Calu3 (cell line): ENCODE data around the gene PLN. TPM values are rescaled to one million over a fixed set of nuclear protein-coding genes. Genes with fewer than 3 reads are reported as not detected.

ENCODE experiments used
- BruUV-seq: library from RNA; stranded (reverse); fragments of 400-500 nt; replicated peaks from 2 replicates; lab custom pipeline; 2021; lab: Mats Ljungman, UMichigan
- CTCF ChIA-PET: fragments of 300-600 bp; sonication (Branson Sonifier 250); formaldehyde crosslinking; loops from one replicate; lab custom pipeline; 2022; ENCODE audit warnings: antibody characterized with exemption; lab: Charles Lee
- DNase-seq: peaks from one replicate; pipeline ENCODE4 v3.0.0; 2022
- H3K27ac Mint-ChIP-seq: one replicate; pipeline ENCODE4 v1.8.0; 2022; ENCODE audit warnings: mixed read lengths; ENCODE audit not compliant: unreplicated experiment
- H3K27me3 Mint-ChIP-seq: one replicate; pipeline ENCODE4 v1.8.0; 2022; ENCODE audit warnings: mixed read lengths; ENCODE audit not compliant: unreplicated experiment
- H3K36me3 Mint-ChIP-seq: one replicate; pipeline ENCODE4 v1.8.0; 2022; ENCODE audit warnings: mild to moderate bottlenecking, moderate library complexity, mixed read lengths; ENCODE audit not compliant: insufficient read depth, unreplicated experiment
- H3K4me1 Mint-ChIP-seq: one replicate; pipeline ENCODE4 v1.8.0; 2022; ENCODE audit warnings: mild to moderate bottlenecking, low read depth, mixed read lengths; ENCODE audit not compliant: unreplicated experiment
- H3K4me3 Mint-ChIP-seq: one replicate; pipeline ENCODE4 v1.8.0; 2022; ENCODE audit warnings: mild to moderate bottlenecking, low read depth, moderate library complexity, mixed read lengths; ENCODE audit not compliant: unreplicated experiment
- H3K9me3 Mint-ChIP-seq: one replicate; pipeline ENCODE4 v1.8.0; 2022; ENCODE audit warnings: low read depth, mixed read lengths; ENCODE audit not compliant: unreplicated experiment
- intact Hi-C: fragments of 100-400 bp; cut with micrococcal nuclease; formaldehyde crosslinking; loops from one replicate; pipeline ENCODE4 v1.10.0; 2022; ENCODE audit not compliant: unreplicated experiment
- total RNA-seq: library from RNA; stranded (reverse); gene quantifications from 2 replicates; pipeline ENCODE4 v1.2.3, GENCODE V29; 2022
- TF ChIP-seq, protein P1 (sequence below): fragments of 200-600 bp; IDR thresholded peaks from one replicate; pipeline ENCODE4 v1.8.0; 2022; ENCODE audit warnings: antibody characterized with exemption; ENCODE audit not compliant: unreplicated experiment

PLN gene
- total RNA-seq, 1 experiment from 2014 or later = not detected

DNA sequence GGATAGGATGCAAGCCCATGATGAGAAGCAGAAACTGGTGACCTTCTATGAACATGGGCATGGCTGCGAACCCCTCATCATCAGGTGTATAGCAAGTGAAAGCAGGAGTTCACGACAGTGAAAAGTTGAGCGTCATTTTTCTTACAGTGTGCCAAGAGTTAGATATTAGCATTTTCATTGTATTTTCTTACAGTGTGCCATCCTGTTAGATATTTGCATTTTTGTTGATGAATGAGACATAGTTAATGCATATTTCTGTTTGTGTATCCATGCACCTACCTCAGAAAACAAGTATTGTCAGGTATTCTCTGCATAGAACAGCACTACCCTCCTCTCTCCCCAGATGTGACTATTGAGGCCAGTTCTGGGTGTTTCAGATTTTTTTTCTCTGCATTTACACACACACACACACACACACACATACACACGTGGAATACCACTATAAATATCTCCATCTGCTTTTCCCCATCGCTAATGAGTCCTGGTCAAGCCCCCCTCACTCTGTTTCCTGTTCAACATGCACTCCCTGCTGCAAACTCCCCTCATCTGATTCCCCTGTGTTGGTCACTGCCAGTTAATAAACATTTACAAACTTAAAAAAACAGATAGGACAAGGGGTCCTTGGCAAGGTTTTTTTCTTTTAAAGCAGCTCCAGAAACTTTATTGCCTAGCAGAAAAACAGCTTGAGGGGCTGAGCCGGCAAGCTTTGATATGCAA lies 41.7 kb downstream of the PLN start:
- Mint-ChIP-seq H3K36me3 (no peaks in the 10 kb centered on the region), H3K27ac (no peak overlapping the region), H3K27me3 (no peaks in the 10 kb centered on the region), H3K4me3 (no peak overlapping the region), H3K4me1 (peaks cover 13% of the 10 kb centered on the region), H3K9me3 (no peaks in the 10 kb centered on the region)
- CTCF ChIA-PET = no interaction called here
- no peak for DNase-seq
- TF ChIP-seq, protein P1, sequence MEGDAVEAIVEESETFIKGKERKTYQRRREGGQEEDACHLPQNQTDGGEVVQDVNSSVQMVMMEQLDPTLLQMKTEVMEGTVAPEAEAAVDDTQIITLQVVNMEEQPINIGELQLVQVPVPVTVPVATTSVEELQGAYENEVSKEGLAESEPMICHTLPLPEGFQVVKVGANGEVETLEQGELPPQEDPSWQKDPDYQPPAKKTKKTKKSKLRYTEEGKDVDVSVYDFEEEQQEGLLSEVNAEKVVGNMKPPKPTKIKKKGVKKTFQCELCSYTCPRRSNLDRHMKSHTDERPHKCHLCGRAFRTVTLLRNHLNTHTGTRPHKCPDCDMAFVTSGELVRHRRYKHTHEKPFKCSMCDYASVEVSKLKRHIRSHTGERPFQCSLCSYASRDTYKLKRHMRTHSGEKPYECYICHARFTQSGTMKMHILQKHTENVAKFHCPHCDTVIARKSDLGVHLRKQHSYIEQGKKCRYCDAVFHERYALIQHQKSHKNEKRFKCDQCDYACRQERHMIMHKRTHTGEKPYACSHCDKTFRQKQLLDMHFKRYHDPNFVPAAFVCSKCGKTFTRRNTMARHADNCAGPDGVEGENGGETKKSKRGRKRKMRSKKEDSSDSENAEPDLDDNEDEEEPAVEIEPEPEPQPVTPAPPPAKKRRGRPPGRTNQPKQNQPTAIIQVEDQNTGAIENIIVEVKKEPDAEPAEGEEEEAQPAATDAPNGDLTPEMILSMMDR = no peak
- intact Hi-C loops = loop anchor here (10.0 kb wide), 1 partner anchor 745 kb away; no protein-coding TSS in a partner anchor
- no TSS peak for BruUV-seq

- CTCF ChIA-PET = interaction anchor here (0.7 kb wide), 1 partner anchor 24 kb away, joined by 5 read pairs; no protein-coding TSS in a partner anchor
- H3K4me1 Mint-ChIP-seq = peaks cover 4% of the 10 kb centered on the region
- intact Hi-C loops = no loop called here
- H3K4me3 Mint-ChIP-seq = no peak overlapping the region
- DNase-seq = no peak
- TF ChIP-seq, protein P1 = no peak
- H3K36me3 Mint-ChIP-seq = no peaks in the 10 kb centered on the region
- H3K9me3 Mint-ChIP-seq = no peaks in the 10 kb centered on the region
- no TSS peak for BruUV-seq
- H3K27ac Mint-ChIP-seq = no peak overlapping the region
- H3K27me3 Mint-ChIP-seq = no peaks in the 10 kb centered on the region
Measured at GRCh38 chr6:118591897-118592296, 43.8 kb downstream of the PLN start.

DNA sequence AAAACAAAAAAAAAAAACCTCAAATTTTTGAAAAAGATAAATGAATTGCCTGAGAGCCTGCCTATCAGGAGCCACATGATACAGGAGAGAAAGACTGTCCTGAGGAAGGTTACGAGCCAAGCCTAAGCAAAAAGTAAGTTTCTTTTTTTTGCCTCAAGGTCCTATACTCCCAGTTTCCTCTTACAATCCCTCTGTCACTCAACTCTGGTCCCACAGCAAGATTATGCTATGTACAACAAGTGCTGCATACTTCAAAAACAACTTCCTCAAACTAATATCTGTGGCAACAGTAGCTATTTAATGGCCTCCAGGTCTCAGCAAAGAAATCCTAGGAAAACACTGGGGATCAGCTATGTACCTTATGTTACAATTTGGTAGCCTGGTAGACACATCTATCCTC lies 46.8 kb downstream of the PLN start:
- no peaks in the 10 kb centered on the region for H3K27me3 Mint-ChIP-seq
- BruUV-seq = no TSS peak
- intact Hi-C loops = no loop called here
- TF ChIP-seq, protein P1 = no peak
- no peak overlapping the region for H3K4me3 Mint-ChIP-seq
- H3K27ac Mint-ChIP-seq = no peak overlapping the region
- CTCF ChIA-PET = no interaction called here
- no peaks in the 10 kb centered on the region for H3K4me1 Mint-ChIP-seq
- no peaks in the 10 kb centered on the region for H3K9me3 Mint-ChIP-seq
- H3K36me3 Mint-ChIP-seq = no peaks in the 10 kb centered on the region
- no peak for DNase-seq

- BruUV-seq = no TSS peak
- no peak overlapping the region for H3K27ac Mint-ChIP-seq
- intact Hi-C loops = no loop called here
- H3K4me3 Mint-ChIP-seq = no peak overlapping the region
- H3K9me3 Mint-ChIP-seq = no peaks in the 10 kb centered on the region
- no peaks in the 10 kb centered on the region for H3K4me1 Mint-ChIP-seq
- H3K36me3 Mint-ChIP-seq = no peaks in the 10 kb centered on the region
- no peak for DNase-seq
- H3K27me3 Mint-ChIP-seq = no peaks in the 10 kb centered on the region
- CTCF ChIA-PET = no interaction called here
- TF ChIP-seq, protein P1 = no peak
Measured at GRCh38 chr6:118596774-118597320, 48.8 kb downstream of the PLN start.
